Astrocyte of the hippocampus (primary cell): ENCODE measurements around the gene KRT79.
"Not testable (repeated sequence)": the region's sequence is repeated elsewhere in the genome, so short reads cannot be mapped to it uniquely, and the experiment has no call there.

Source experiments
- DNase-seq: peaks from one replicate; pipeline ENCODE4 v3.0.0; 2011; ENCODE audit warnings: low read depth, low spot score

KRT79 gene

DNA sequence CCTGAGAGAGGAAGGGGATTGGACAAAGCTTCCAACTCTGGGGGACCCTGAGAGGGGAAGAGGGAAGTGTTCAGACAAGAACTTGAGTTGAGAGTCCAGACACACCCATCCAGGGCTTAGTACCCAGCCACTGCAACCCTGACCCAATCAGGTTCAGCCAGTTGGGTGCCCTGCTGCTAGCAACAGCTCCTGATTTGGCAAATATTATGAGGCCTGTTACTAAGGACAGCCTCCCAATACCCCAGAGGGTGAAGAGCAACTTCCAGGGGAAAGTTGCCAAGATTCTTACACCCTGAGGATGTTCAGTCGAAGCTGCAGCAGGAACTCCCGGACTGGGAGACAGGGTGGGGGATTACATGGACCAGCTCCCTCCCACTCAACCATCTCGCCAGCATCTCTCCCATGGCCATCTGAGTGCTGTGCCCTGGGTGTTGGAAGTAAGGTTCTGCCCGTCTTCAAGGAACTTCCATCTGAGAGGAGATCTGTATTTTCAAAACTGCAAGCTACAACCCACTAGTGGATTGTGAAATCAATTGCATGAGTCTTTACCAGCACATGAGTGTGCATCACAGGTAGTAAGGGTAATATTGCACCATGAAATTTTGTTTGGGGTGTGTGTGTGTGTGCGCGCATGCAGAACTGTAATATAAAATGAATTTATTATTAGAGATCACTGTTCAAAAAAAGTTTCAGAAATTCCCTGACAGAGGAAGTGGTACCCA, 26.2 kb upstream of the KRT79 start:
- peak; percentile 52 for DNase-seq

- DNase-seq: no peak
Observed at GRCh38 chr12:52857500-52857899, 23.4 kb upstream of the KRT79 start.

- no peak for DNase-seq
Observed at GRCh38 chr12:52856787-52857186, 22.7 kb upstream of the KRT79 start.

- DNase-seq: not testable (repeated sequence)
Observed at GRCh38 chr12:52856077-52856476, 22.0 kb upstream of the KRT79 start.

- no peak for DNase-seq
Observed at GRCh38 chr12:52851787-52852186, 17.7 kb upstream of the KRT79 start.

- DNase-seq: no peak
Observed at GRCh38 chr12:52850681-52851080, 16.6 kb upstream of the KRT79 start.

GRCh38 chr12:52849511-52849910, 15.4 kb upstream of the KRT79 start:
- DNase-seq: no peak

DNA sequence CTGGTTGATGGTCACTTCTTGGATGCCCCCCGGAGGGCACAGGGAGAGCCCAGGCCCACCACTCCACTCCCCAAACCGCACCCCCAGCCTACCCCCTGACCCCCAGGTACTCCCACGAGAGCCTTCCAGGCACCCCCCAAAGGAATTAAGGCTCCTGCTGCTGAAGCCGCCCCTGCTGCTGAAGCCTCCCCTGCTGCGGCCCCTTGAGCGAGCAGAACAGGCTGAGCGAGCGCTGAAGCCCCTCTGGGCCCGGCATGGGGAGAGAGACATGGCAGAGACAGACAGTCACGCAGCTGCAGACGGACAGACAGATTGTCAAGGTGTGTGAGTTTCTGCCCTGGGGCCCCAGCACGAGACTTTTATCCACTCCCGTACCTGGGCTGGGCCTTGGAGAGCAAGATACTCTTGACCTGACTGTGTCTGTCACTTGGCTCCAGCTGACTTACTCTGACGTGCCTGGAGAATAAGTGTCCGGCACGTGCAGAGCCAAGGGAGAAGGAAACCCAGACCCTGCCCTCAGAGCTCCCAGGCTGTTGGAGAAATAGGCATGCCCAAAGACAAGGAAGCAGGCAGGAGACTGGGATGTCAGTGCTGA, 14.6 kb upstream of the KRT79 start, which contains the start of gene KRT78:
KRT78 (minus strand) TSS at position 334 of the 595 bp plus-strand sequence; CDS start at position 270, 64 bp downstream.
- no peak for DNase-seq

GRCh38 chr12:52847335-52848102, 13.4 kb upstream of the KRT79 start:
- peak; percentile 48 for DNase-seq

DNA sequence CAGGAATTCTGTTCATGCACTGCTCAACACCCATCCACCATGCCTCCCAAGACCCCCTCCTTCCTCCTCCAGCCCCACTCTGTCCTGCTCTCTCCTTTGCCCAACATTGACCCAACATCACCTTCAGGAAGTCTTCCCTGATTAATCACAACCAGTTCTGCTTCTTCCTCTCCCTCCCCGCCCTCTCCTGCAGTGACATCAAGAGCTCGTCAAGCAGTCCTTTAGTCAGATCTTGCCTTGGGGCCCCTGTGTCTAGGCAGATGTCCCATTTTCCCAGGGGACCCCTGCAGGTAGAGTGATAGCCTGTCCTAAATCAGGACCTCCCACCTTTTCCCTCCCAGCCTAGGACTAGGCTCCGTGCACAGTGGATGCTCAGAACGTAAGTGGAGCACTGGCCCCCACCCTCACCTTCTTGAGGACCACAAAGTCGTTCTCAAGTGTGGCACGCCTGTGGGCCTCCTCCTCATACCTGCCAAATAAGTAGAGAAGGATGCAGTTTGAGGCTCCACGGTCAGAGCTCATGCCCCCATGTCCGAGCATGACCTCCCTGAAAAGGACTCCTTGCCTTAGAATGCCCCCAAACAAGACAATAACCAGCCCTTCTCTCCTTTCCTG, 12.4 kb upstream of the KRT79 start:
- no peak for DNase-seq

DNA sequence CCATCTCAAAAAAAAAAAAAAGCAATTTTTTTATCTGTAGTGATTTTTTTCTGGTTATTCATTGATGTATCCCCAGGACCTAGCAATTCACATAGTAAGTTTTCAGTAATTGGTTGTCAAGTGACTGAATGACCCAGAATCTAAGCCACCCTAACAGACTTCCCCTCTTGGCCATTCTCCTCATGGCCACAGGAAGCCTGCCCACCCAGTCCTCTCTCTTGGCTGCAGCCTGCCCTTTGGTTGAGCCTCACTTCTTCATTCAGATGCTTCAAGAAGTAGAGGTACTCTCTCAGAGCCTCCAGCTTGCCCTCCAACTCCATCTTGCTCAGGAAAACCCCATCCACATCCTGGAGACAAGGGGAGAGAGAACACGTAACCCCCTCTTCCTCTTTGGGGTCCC, 11.8 kb upstream of the KRT79 start:
- DNase-seq: no peak

- DNase-seq: no peak
Observed at GRCh38 chr12:52844386-52844785, 10.3 kb upstream of the KRT79 start.

DNA sequence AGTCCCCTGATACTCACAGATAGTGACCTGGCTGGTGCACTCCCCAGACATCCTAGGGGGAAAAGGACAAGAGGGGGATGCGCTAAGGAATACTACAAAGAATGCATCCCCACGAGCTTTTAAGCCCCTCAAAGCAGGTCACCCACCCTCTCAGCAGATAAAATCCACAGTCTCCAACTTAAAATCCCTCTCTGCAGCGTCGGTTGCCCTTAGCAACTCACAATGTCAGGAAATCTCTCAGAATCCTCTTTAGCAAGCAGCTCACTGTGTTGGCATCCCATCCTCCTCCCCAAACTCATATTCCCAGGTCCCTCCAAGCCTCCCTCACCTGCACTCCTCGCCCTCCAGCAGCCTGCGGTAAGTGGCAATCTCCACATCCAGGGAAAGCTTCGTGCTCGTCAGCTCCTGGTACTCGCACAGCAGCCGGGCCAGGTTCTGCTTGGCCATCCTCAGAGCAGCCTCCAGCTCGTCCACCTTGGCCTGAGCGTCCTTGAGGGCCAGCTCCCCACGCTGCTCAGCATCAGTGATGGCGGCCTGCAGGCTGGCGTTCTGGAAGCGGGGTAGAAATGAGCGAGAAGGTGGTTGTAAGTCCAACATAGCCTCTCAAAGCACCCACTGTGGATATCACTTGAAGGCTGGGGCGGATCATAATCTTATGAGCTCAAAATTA, 5.5 kb upstream of the KRT79 start:
- no peak for DNase-seq

DNA sequence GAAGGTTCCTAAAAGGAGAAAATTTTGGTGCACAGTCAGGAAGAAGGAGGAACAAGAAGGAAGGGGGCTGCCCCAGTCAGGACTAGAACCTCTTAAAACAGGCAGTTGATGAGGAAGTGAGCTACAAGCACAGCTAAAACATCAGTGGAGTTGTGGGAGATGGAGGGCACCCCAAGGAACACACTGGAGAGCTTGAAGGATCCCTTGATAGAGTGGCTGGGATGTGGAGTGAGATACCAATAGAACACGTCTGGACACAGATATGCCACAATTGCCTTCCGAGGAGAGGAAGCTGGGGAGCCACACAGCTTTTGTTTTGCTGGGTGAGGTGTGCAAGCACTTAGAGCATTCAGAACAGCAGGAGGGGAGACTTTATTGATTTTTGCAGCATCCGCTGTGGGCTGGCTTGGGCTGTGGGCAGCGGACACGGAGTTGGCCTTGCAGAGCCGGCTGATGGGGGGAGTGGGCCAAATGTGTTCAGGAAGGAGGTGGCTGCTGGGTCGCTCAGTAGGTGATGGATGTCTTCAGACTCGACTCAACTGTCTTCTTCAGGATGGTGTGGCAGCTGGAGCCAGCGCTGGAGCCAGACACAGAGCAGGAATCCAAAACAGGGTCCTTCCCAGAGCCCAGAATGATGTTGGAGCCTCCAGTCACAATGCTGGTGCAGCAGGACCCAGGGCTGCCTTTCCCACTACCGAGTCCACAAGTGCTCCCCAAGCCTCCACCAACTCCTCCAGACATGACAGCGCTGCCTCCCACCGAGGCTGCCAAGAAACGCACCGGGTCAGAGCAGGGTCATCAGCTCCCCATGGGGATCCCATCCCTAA, 4.7 kb upstream of the KRT79 start:
- no peak for DNase-seq

- no peak for DNase-seq
Observed at GRCh38 chr12:52837781-52838608, 3.9 kb upstream of the KRT79 start.

GRCh38 chr12:52837413-52837741, 3.3 kb upstream of the KRT79 start:
- DNase-seq: peak; percentile 58

DNA sequence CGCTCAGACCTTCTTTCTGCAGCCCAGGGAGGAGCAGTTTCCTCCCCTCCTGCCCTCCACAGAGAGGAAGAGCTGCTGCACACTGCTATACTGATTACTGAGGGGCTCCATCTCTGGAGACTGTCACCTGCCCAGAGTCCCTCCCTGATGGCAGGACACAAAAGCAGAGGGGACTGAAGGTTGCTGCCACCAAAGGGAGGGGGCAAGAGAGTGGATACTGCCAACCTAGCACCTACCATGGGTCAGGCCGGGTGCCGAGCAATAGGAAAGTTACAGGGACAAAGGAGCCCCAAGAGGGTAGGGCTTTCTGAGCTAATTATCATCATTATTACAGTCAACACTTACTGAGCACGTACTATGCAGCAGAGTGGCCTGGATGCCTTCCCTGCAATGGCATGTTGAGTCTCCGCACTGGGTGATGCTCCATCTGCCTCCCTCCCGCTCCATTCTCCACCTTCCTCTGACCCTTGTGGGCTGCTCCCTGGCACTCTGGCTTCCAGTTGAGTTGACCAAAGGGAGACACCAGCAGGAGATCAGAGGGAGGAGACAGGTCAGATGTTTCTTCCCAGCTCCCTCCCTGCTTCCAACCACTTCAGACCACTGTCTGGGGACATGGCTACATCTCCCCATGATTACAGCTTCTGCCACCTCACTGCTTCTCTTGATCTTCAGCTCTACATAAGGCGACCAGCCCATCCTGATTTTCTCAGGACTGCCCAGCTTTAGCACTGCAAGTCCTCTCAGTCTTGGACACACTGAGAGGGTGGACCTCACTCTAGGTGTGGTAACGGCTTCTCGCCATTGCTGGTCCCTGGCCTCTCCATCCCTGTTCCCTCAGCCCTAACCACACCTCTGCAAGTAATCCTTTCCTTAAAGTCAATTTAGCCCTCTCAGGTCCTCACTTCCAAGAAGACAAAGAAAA, 2.6 kb upstream of the KRT79 start:
- DNase-seq: no peak

- DNase-seq: peak; percentile 56
Observed at GRCh38 chr12:52836042-52836466, 1.9 kb upstream of the KRT79 start.
